Neuron (in vitro differentiated cells): Measurements from ENCODE around the gene PASD1.
"Not testable (repeated sequence)": the region's sequence is repeated elsewhere in the genome, so short reads cannot be mapped to it uniquely, and the experiment has no call there.

Source experiments
- H2AFZ ChIP-seq: one replicate; pipeline ENCODE4 v1.6.1; 2013; ENCODE audit warnings: low read depth, mild to moderate bottlenecking, inconsistent platforms, low read length, moderate library complexity
- H3K27me3 ChIP-seq: one replicate; pipeline ENCODE4 v1.6.1; 2013; ENCODE audit warnings: low read length; ENCODE audit not compliant: insufficient read depth
- H3K36me3 ChIP-seq: one replicate; pipeline ENCODE4 v1.6.1; 2013; ENCODE audit warnings: low read length; ENCODE audit not compliant: insufficient read depth
- H3K4me1 ChIP-seq: one replicate; pipeline ENCODE4 v1.6.1; 2013; ENCODE audit warnings: low read length; ENCODE audit not compliant: insufficient read depth
- H3K4me3 ChIP-seq: 2 replicates; pipeline ENCODE4 v1.5.1; 2013; ENCODE audit warnings: mild to moderate bottlenecking, low read length, moderate library complexity
- H3K9me3 ChIP-seq: one replicate; pipeline ENCODE4 v1.6.1; 2013; ENCODE audit warnings: low read length

PASD1 gene

GRCh38 chrX:151562485-151562884 lies 990 bp upstream of the PASD1 start:
- H3K9me3 ChIP-seq, H3K27me3 ChIP-seq, H3K4me1 ChIP-seq, H3K36me3 ChIP-seq, H2AFZ ChIP-seq, H3K4me3 ChIP-seq: not testable (repeated sequence)

DNA sequence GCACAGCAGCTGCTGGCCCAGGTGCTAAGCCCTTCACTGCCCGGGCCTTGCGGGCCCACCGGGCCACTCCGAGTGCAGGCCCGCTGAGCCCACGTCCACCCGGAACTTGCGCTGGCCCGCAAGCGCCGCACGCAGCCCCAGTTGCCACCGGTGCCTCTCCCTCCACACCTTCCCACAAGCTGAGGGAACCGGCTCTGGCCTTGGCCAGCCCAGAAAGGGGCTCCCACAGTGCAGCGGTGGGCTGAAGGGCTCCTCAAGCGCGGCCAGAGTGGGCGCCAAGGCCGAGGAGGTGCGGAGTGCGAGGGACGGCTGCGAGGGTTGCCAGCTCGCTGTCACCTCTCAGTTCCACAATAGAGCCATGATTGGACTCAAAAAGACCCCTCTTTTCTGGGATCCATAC lies 472 bp upstream of the PASD1 start:
- H2AFZ ChIP-seq, H3K27me3 ChIP-seq, H3K4me1 ChIP-seq, H3K4me3 ChIP-seq, H3K36me3 ChIP-seq, H3K9me3 ChIP-seq: not testable (repeated sequence)

GRCh38 chrX:151564035-151564434 lies 560 bp downstream of the PASD1 start:
- Histone ChIP-seq H3K27me3 (peaks cover 9% of the 10 kb centered on the region), H3K4me3 (no peak overlapping the region), H3K4me1 (no peaks in the 10 kb centered on the region), H3K9me3 (no peaks in the 10 kb centered on the region), H3K36me3 (no peaks in the 10 kb centered on the region), H2AFZ (no peak overlapping the region)

- H3K4me3 ChIP-seq, H3K36me3 ChIP-seq, H2AFZ ChIP-seq, H3K9me3 ChIP-seq, H3K4me1 ChIP-seq: not testable (repeated sequence)
- H3K27me3 ChIP-seq = peaks cover 20% of the 10 kb centered on the region
Observed at GRCh38 chrX:151566872-151567271, 3.4 kb downstream of the PASD1 start.

GRCh38 chrX:151570561-151570960 lies 7.1 kb downstream of the PASD1 start:
- Histone ChIP-seq H3K36me3 (no peaks in the 10 kb centered on the region), H3K9me3 (no peaks in the 10 kb centered on the region), H3K4me1 (no peaks in the 10 kb centered on the region), H2AFZ (no peak overlapping the region), H3K27me3 (peaks cover 20% of the 10 kb centered on the region), H3K4me3 (no peak overlapping the region)

GRCh38 chrX:151593384-151593783 lies 29.9 kb downstream of the PASD1 start:
- not testable (repeated sequence) for H3K9me3 ChIP-seq, H3K27me3 ChIP-seq, H3K4me3 ChIP-seq, H2AFZ ChIP-seq, H3K36me3 ChIP-seq, H3K4me1 ChIP-seq

- no peaks in the 10 kb centered on the region for H3K27me3 ChIP-seq
- no peaks in the 10 kb centered on the region for H3K36me3 ChIP-seq
- H2AFZ ChIP-seq = no peak overlapping the region
- H3K9me3 ChIP-seq = no peaks in the 10 kb centered on the region
- H3K4me1 ChIP-seq = no peaks in the 10 kb centered on the region
- no peak overlapping the region for H3K4me3 ChIP-seq
Observed at GRCh38 chrX:151596282-151596681, 32.8 kb downstream of the PASD1 start.

GRCh38 chrX:151604931-151605330 lies 41.5 kb downstream of the PASD1 start:
- H3K4me1 ChIP-seq = no peaks in the 10 kb centered on the region
- no peaks in the 10 kb centered on the region for H3K9me3 ChIP-seq
- H3K36me3 ChIP-seq = no peaks in the 10 kb centered on the region
- no peak overlapping the region for H2AFZ ChIP-seq
- H3K4me3 ChIP-seq = no peak overlapping the region
- H3K27me3 ChIP-seq = peaks cover 15% of the 10 kb centered on the region

DNA sequence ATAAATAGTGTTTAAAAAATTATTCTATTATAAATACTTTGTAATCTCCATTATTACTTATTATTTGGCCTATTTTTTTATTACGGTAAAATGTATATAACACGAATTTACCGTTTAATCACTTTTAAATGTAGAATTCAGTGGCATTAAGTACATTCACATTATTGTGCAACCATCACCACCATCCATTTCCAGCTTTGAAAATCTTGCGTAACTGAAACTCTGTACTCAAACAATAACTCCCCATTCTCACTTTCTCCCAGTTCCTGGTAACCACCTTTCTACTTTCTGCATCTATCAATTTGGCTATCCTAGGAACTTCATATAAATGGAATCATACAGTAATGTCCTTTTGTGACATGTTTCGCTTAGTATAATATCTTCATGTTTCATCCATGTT lies 45.7 kb downstream of the PASD1 start:
- peaks cover 15% of the 10 kb centered on the region for H3K27me3 ChIP-seq
- H3K36me3 ChIP-seq = no peaks in the 10 kb centered on the region
- H3K4me3 ChIP-seq = no peak overlapping the region
- no peak overlapping the region for H2AFZ ChIP-seq
- no peaks in the 10 kb centered on the region for H3K4me1 ChIP-seq
- no peaks in the 10 kb centered on the region for H3K9me3 ChIP-seq

DNA sequence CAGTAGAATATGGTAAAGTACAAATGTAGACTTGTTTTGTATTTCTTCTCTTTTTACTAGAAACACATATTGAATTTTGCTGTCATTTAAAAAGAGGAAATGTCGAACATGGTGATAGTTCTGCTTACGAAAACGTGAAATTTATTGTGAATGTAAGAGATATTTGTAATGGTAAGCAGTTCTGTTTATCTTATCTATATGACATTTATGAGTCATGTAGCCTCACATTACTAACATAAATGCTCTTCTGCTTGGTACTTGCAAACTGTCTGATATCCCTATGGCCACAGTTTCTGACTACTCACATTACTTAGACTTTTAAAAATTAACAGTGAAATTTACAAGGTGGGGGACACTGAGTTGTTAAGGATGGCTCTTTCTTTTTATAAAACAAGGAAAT lies 57.9 kb downstream of the PASD1 start:
- Histone ChIP-seq H3K27me3 (peaks cover 12% of the 10 kb centered on the region), H2AFZ (no peak overlapping the region), H3K4me1 (no peaks in the 10 kb centered on the region), H3K9me3 (no peaks in the 10 kb centered on the region), H3K36me3 (no peaks in the 10 kb centered on the region), H3K4me3 (no peak overlapping the region)

GRCh38 chrX:151624677-151625076 lies 61.2 kb downstream of the PASD1 start:
- Histone ChIP-seq H3K27me3 (peaks cover 12% of the 10 kb centered on the region), H3K4me1 (no peaks in the 10 kb centered on the region), H3K9me3 (no peaks in the 10 kb centered on the region), H3K36me3 (no peaks in the 10 kb centered on the region), H2AFZ (no peak overlapping the region), H3K4me3 (no peak overlapping the region)

DNA sequence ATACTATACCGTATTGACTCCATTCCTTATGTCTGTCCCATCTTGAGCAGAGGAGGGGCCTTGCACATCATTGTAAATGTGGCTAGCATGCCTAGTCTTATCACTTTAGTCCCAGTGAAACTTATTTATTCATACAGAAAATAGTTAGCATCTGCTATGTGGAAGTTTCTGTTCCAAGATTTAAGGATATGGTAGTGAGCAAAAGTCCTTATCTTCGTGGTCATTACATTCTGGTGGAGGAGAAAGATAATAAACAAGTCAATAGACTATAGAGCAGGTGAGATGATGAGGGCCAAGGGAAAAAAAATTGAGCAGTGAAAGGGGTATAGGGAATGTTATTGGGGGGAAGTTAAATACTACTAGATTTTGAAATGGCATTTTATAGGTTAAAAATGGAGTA lies 68.3 kb downstream of the PASD1 start:
- no peaks in the 10 kb centered on the region for H3K9me3 ChIP-seq
- no peaks in the 10 kb centered on the region for H3K4me1 ChIP-seq
- no peak overlapping the region for H3K4me3 ChIP-seq
- peaks cover 7% of the 10 kb centered on the region for H3K27me3 ChIP-seq
- no peak overlapping the region for H2AFZ ChIP-seq
- H3K36me3 ChIP-seq = no peaks in the 10 kb centered on the region

DNA sequence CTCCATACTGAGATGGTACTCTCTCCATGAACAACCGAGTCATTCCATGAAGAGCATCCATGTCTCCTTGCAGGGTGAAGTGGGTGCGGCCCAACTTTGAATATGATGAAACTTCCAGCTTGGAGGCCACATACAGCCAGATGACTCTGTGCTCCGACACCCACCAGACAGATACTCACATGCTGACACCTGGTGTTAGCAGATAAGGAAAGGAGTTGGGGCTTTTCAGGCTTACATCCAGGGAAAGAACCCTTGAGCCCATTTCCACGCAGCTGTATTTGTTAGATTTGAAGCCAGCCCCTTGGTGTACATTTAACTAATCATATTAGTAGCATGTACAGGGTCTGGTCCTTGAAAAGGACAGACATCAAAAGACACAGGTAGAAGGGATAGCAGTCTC lies 69.7 kb downstream of the PASD1 start:
- Histone ChIP-seq H2AFZ (no peak overlapping the region), H3K27me3 (peaks cover 7% of the 10 kb centered on the region), H3K4me1 (no peaks in the 10 kb centered on the region), H3K4me3 (no peak overlapping the region), H3K36me3 (no peaks in the 10 kb centered on the region), H3K9me3 (no peaks in the 10 kb centered on the region)

- Histone ChIP-seq H3K36me3 (no peaks in the 10 kb centered on the region), H2AFZ (no peak overlapping the region), H3K27me3 (peaks cover 7% of the 10 kb centered on the region), H3K4me1 (no peaks in the 10 kb centered on the region), H3K4me3 (no peak overlapping the region), H3K9me3 (no peaks in the 10 kb centered on the region)
Observed at GRCh38 chrX:151634937-151635336, 71.5 kb downstream of the PASD1 start.
